OCI-LY3 (cell line): ENCODE measurements around the gene PON3.

Experiments used
- CTCF ChIP-seq: fragments of 200-600, 300-600 bp; sonication (generic); IDR thresholded peaks from 2 replicates; pipeline ENCODE4 v1.5.1; 2014; ENCODE audit warnings: antibody characterized with exemption, low read length, low read depth
- EZH2phosphoT487 ChIP-seq: fragments of 200-600 bp; shearing (Covaris generic); IDR thresholded peaks from 2 replicates; pipeline ENCODE4 v1.6.1; 2018; ENCODE audit warnings: antibody characterized with exemption, mixed run types, low read depth

DNA sequence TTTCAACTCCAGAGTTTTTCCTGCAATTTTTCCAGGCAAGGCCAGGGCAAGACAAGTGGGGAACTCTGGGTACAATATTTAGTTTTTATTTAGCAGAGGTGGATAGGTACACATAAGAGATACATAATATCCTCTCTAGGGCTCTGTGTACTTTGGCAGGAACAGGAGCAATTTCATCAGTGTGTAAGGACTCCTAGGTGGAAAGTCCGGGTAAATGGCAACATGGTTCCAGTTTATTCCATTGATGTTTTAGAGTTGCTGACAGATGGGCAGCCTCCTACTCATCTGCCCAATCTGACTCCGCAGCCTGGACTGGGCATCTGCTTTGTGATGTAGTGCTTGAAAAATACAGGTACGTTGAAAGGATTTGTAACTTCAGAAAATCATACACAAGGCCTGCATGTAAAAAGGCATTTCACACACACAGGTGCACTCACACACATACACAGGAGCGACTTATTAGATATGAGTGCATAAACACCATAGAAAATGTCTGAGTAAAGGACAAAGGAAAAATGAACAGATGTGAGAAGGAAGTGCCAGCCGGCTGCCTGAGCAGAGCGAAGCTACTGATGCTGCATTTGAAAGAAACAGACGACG, 77.6 kb downstream of the PON3 start:
- TF ChIP-seq CTCF (no peak), EZH2phosphoT487 (no peak)
